ENCODE results near the gene AHCY. TPM values are rescaled to one million over a fixed set of nuclear protein-coding genes. Genes with fewer than 3 reads are reported as not detected.
"Not testable (repeated sequence)": the region's sequence is repeated elsewhere in the genome, so short reads cannot be mapped to it uniquely, and the experiment has no call there.

AHCY gene
- total RNA-seq, 1 experiment from 2014 or later, result 350 TPM

- no peak overlapping the region for H3K27ac ChIP-seq (ENCODE audit: low read depth, low read length)
- H3K9ac ChIP-seq (ENCODE audit: low read length), result no peak overlapping the region
- no peaks in the 10 kb centered on the region for H3K79me2 ChIP-seq (ENCODE audit: insufficient read depth, low read length)
- H3K9me3 ChIP-seq (ENCODE audit: control insufficient read depth in 1 of 2, insufficient read depth in 1 of 2, low read depth in 1 of 2, low read length in 2 of 2), result no peaks in the 10 kb centered on the region
- ATAC-seq (no peak), DNase-seq (ENCODE audit: low read depth, low spot score) (no peak)
- H3K4me2 ChIP-seq (ENCODE audit: low read length), result no peak overlapping the region
- H2AFZ ChIP-seq (ENCODE audit: low read depth, low read length, poor library complexity, severe bottlenecking), result no peak overlapping the region
- peaks cover 0 to 9% of the 10 kb centered on the region in 2 experiments; a peak in 1 of 4 replicates for H3K4me1 ChIP-seq (ENCODE audit: control insufficient read depth in 1 of 2, insufficient read depth in 2 of 2, low read length in 2 of 2)
- BruUV-seq (replicated peaks), result no TSS peak
- TF ChIP-seq, protein P1, sequence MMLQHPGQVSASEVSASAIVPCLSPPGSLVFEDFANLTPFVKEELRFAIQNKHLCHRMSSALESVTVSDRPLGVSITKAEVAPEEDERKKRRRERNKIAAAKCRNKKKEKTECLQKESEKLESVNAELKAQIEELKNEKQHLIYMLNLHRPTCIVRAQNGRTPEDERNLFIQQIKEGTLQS (IDR thresholded peaks at IDR 0.05), result no peak
- TF ChIP-seq CEBPB (IDR thresholded peaks at IDR 0.05; ENCODE audit: low read depth), result no peak
- TF ChIP-seq FOSL1 (IDR thresholded peaks at IDR 0.05; ENCODE audit: low read depth), result no peak
- no peak for TF ChIP-seq SP1 (IDR thresholded peaks at IDR 0.05; ENCODE audit: low read depth)
- TF ChIP-seq YY1 (IDR thresholded peaks at IDR 0.05; ENCODE audit: extremely low read depth, insufficient replicate concordance, low read depth, low read length), result no peak
- TF ChIP-seq, protein P2, sequence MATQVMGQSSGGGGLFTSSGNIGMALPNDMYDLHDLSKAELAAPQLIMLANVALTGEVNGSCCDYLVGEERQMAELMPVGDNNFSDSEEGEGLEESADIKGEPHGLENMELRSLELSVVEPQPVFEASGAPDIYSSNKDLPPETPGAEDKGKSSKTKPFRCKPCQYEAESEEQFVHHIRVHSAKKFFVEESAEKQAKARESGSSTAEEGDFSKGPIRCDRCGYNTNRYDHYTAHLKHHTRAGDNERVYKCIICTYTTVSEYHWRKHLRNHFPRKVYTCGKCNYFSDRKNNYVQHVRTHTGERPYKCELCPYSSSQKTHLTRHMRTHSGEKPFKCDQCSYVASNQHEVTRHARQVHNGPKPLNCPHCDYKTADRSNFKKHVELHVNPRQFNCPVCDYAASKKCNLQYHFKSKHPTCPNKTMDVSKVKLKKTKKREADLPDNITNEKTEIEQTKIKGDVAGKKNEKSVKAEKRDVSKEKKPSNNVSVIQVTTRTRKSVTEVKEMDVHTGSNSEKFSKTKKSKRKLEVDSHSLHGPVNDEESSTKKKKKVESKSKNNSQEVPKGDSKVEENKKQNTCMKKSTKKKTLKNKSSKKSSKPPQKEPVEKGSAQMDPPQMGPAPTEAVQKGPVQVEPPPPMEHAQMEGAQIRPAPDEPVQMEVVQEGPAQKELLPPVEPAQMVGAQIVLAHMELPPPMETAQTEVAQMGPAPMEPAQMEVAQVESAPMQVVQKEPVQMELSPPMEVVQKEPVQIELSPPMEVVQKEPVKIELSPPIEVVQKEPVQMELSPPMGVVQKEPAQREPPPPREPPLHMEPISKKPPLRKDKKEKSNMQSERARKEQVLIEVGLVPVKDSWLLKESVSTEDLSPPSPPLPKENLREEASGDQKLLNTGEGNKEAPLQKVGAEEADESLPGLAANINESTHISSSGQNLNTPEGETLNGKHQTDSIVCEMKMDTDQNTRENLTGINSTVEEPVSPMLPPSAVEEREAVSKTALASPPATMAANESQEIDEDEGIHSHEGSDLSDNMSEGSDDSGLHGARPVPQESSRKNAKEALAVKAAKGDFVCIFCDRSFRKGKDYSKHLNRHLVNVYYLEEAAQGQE (IDR thresholded peaks at IDR 0.05; ENCODE audit: low read depth), result no peak
- no peak for TF ChIP-seq JUND (IDR thresholded peaks at IDR 0.05)
- TF ChIP-seq TCF7L2 (IDR thresholded peaks at IDR 0.05; ENCODE audit: borderline replicate concordance, extremely low read depth, insufficient read depth, insufficient read length), result no peak
- no peak for TF ChIP-seq POLR2A (IDR thresholded peaks at IDR 0.05; ENCODE audit: borderline replicate concordance, extremely low read depth, insufficient read depth, insufficient read length)
- intact Hi-C loops (cut with micrococcal nuclease), result no loop called here
- no peaks in the 10 kb centered on the region for H3K9me2 ChIP-seq (ENCODE audit: insufficient read depth)
- CTCF ChIA-PET, result no interaction called here
- no peaks in the 10 kb centered on the region; a peak in 1 of 4 replicates for H3K36me3 ChIP-seq (ENCODE audit: control insufficient read depth in 1 of 2, insufficient read depth in 2 of 2, low read length in 2 of 2)
- RAD21 ChIA-PET (ENCODE audit: low non-redundant PET in 1 of 2, low total read pairs in 2 of 2, uncharacterized antibody in 2 of 2, unreplicated experiment in 2 of 2), result no interaction called here
- H4K20me1 ChIP-seq (ENCODE audit: insufficient read depth), result no peaks in the 10 kb centered on the region
- H3K4me3 ChIP-seq (replicated peaks in 1 of 2; ENCODE audit: low read depth in 1 of 2, low read length in 2 of 2), result no peak overlapping the region
- POLR2A ChIA-PET, result no interaction called here
- no peaks in the 10 kb centered on the region for H3K27me3 ChIP-seq (ENCODE audit: insufficient read depth, low read length)
Observed at GRCh38 chr20:34264141-34264540, 39.0 kb downstream of the AHCY start.

DNA sequence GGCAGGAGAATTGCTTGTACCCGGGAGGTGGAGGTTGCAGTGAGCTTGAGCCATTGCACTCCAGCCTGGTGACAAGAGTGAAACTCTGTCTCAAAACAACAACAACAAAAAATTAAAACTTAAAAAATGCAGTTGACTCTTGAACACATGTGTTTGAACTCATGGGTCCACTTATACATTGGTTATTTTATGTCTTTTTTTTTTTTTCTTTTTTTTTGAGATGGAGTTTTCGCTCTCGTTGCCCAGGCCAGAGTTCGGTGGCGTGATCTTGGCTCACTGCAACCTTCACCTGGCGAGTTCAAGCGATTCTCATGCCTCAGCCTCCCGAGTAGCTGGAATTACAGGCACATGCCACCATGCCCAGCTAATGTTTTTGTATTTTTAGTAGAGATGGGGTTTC lies 39.7 kb downstream of the AHCY start:
- H3K9me3 ChIP-seq (ENCODE audit: control insufficient read depth in 1 of 2, insufficient read depth in 1 of 2, low read depth in 1 of 2, low read length in 2 of 2); POLR2A ChIA-PET; H3K4me3 ChIP-seq (replicated peaks in 1 of 2; ENCODE audit: low read depth in 1 of 2, low read length in 2 of 2); RAD21 ChIA-PET (ENCODE audit: low non-redundant PET in 1 of 2, low total read pairs in 2 of 2, uncharacterized antibody in 2 of 2, unreplicated experiment in 2 of 2); H3K27ac ChIP-seq (ENCODE audit: low read depth, low read length); DNase-seq (ENCODE audit: low read depth, low spot score); ATAC-seq; H3K9ac ChIP-seq (ENCODE audit: low read length); H3K79me2 ChIP-seq (ENCODE audit: insufficient read depth, low read length); H3K4me1 ChIP-seq (ENCODE audit: control insufficient read depth in 1 of 2, insufficient read depth in 2 of 2, low read length in 2 of 2); CTCF ChIA-PET; H3K27me3 ChIP-seq (ENCODE audit: insufficient read depth, low read length); BruUV-seq (replicated peaks); H3K36me3 ChIP-seq (ENCODE audit: control insufficient read depth in 1 of 2, insufficient read depth in 2 of 2, low read length in 2 of 2); H2AFZ ChIP-seq (ENCODE audit: low read depth, low read length, poor library complexity, severe bottlenecking); intact Hi-C loops (cut with micrococcal nuclease); H3K9me2 ChIP-seq (ENCODE audit: insufficient read depth); H4K20me1 ChIP-seq (ENCODE audit: insufficient read depth); H3K4me2 ChIP-seq (ENCODE audit: low read length): not testable (repeated sequence)

Measured in HCT116 (cell line).